SJCRH30 (cell line): ENCODE data around the gene ABCA3. TPM values are rescaled to one million over a fixed set of nuclear protein-coding genes. Genes with fewer than 3 reads are reported as not detected.

ENCODE experiments used
- DNase-seq, 2 experiments: peaks; one replicate each; pipeline ENCODE4 v3.0.0-alpha.2; 2015 to 2020
- H3K27ac ChIP-seq: fragments of 250-450 bp; sonication (Bioruptor Pico); 2 replicates; pipeline ENCODE4 v1.5.1; 2020; ENCODE audit warnings: mild to moderate bottlenecking, moderate library complexity
- H3K27me3 ChIP-seq: fragments of 250-450 bp; sonication (Bioruptor Pico); 2 replicates; pipeline ENCODE4 v1.5.1; 2020; ENCODE audit warnings: mild to moderate bottlenecking, moderate library complexity
- H3K36me3 ChIP-seq: fragments of 250-450 bp; sonication (Bioruptor Pico); 2 replicates; pipeline ENCODE4 v1.5.1; 2020; ENCODE audit warnings: mild to moderate bottlenecking, moderate library complexity
- H3K4me1 ChIP-seq: fragments of 250-450 bp; sonication (Bioruptor Pico); 2 replicates; pipeline ENCODE4 v1.5.1; 2020; ENCODE audit warnings: mild to moderate bottlenecking, moderate library complexity
- H3K4me3 ChIP-seq: fragments of 250-450 bp; sonication (Bioruptor Pico); 2 replicates; pipeline ENCODE4 v1.5.1; 2020; ENCODE audit warnings: mild to moderate bottlenecking, moderate library complexity
- H3K9me3 ChIP-seq: fragments of 250-450 bp; sonication (Bioruptor Pico); replicated peaks from 2 replicates; pipeline ENCODE4 v1.5.1; 2020; ENCODE audit warnings: mild to moderate bottlenecking, moderate library complexity
- total RNA-seq: library from RNA; depleted of rRNA; stranded (reverse); fragments of >200 nt; shearing (Covaris generic); gene quantifications from 2 replicates; pipeline ENCODE4 v1.2.3, GENCODE V29; 2014

Gene ABCA3
- total RNA-seq, 1 experiment from 2014 or later: 0.10 TPM

DNA sequence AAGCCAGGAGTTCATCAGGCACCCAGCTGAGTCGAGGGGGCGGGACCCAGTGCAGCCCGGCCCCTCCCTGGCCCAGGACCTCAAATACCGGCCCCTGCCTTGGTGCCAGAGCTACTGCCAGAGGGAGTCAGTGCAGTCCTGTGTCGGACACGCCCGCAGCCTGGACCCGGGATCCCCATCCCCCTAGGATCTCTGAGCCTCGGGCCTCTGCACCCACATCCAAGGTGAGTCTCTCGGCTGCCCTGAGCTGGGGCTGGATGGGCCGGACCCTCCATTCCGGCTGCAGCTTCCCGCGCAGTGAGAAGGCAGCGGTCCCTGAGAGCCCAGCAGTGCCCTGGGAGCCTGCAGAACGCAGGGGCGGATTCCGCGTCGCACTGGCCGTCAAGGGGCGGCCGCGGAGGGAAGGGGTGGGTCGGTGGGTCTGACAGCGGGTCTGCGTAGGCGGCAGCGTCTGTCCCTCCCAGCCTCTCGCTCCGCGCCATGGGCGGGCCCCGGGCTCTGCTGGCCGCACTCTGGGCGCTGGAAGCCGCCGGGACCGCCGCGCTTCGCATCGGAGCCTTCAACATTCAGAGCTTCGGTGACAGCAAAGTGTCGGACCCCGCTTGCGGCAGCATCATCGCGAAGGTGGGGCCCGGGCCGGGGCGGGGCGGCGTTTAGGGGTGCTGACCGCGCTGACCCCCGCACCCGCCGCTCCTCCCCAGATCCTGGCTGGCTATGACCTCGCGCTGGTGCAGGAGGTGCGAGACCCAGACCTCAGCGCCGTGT, 104.0 kb downstream of the ABCA3 start, which contains the start of gene DNASE1L2:
DNASE1L2 (plus strand) TSS at position 108 of the 765 bp plus-strand sequence; CDS start at position 481, 373 bp downstream.
- Histone ChIP-seq H3K9me3 (no peaks in the 10 kb centered on the region), H3K4me1 (peaks cover 7% of the 10 kb centered on the region), H3K27ac (no peak within 1 kb of the TSS), H3K4me3 (no peak within 1 kb of the TSS), H3K27me3 (no peaks in the 10 kb centered on the region), H3K36me3 (peaks cover 13% of the 10 kb centered on the region)
- DNase-seq: no peak

DNA sequence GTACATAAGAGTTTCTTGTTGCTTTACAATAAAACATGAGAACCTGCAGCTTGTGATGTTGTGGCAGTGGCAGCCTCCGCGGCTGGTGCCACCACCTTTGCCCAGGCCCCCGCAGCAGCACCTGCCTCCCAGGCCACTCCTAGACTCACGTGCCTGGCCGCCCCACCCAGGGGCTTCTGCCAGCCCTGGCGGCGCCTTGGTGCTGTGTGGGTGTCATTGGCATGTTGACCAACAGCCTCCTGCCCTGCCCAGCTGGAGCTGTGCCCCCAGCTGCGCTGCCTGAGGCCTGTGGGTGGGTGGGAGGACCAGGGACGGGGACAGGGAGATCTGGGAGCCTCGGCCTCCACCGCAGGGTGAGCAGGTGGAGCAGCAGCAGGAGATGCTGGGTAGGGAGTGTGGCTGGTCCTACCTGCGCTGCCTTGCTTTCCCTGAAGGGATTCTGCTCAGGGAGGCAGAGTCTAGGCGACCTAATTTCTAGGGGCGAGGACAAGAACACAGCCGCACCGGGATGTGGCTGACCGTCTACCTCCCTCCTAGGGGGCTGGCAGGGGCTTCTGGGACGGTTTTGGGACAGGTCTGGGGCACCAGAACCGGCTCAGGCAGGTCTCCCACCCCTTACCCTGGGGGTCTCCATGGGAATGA, 104.7 kb downstream of the ABCA3 start:
- no peak overlapping the region for H3K27ac ChIP-seq
- no peaks in the 10 kb centered on the region for H3K9me3 ChIP-seq
- no peak for DNase-seq
- H3K36me3 ChIP-seq: peaks cover 13% of the 10 kb centered on the region
- no peak overlapping the region for H3K4me3 ChIP-seq
- no peaks in the 10 kb centered on the region for H3K27me3 ChIP-seq
- peaks cover 12% of the 10 kb centered on the region for H3K4me1 ChIP-seq

- Histone ChIP-seq H3K4me3 (no peak overlapping the region), H3K36me3 (peaks cover 13% of the 10 kb centered on the region), H3K4me1 (peaks cover 18% of the 10 kb centered on the region), H3K27me3 (no peaks in the 10 kb centered on the region), H3K27ac (no peak overlapping the region), H3K9me3 (no peaks in the 10 kb centered on the region)
- DNase-seq: no peak
Observed at GRCh38 chr16:2235234-2235651, 105.3 kb downstream of the ABCA3 start.

- peaks cover 22% of the 10 kb centered on the region for H3K4me1 ChIP-seq
- peaks cover 13% of the 10 kb centered on the region for H3K36me3 ChIP-seq
- H3K4me3 ChIP-seq: no peak overlapping the region
- no peaks in the 10 kb centered on the region for H3K27me3 ChIP-seq
- H3K27ac ChIP-seq: no peak overlapping the region
- DNase-seq: no peak
- no peaks in the 10 kb centered on the region for H3K9me3 ChIP-seq
Observed at GRCh38 chr16:2234813-2235170, 105.7 kb downstream of the ABCA3 start.

DNA sequence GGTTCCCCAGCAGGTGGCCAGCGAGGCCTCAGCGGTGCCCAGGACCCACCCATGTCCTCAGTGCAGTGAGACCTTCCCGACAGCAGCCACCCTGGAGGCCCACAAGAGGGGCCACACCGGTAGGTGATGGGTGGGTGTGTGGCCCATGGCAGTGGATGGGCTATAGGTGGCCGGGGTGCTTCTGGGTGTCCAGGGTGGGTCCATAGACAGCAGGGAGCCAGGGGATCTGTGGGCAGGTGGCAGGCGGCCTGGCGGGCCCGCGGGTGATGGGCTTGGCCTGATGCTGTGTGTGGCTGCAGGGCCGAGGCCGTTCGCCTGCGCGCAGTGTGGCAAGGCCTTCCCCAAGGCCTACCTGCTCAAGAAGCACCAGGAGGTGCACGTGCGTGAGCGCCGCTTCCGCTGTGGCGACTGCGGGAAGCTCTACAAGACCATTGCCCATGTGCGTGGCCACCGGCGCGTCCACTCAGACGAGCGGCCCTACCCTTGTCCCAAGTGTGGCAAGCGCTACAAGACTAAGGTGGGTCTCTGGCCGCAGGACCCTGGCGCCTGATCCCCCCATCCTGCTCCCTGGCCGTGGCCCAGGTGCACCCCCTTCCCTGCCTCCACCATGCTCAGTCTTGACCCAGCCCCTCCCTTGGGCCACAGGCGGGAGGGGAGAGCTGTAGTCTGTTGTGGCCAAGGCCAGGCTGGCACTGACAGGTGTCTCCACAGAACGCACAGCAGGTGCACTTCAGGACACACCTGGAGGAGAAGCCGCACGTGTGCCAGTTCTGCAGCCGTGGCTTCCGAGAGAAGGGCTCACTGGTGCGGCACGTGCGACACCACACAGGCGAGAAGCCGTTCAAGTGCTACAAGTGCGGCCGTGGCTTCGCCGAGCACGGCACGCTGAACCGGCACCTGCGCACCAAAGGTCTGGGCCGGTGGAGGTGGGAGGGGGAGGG, 106.4 kb downstream of the ABCA3 start:
- peaks cover 13% of the 10 kb centered on the region for H3K36me3 ChIP-seq
- H3K4me3 ChIP-seq: no peak overlapping the region
- peaks cover 22% of the 10 kb centered on the region for H3K4me1 ChIP-seq
- no peaks in the 10 kb centered on the region for H3K27me3 ChIP-seq
- no peak overlapping the region for H3K27ac ChIP-seq
- H3K9me3 ChIP-seq: no peaks in the 10 kb centered on the region
- no peak for DNase-seq

- Histone ChIP-seq H3K4me3 (no peak overlapping the region), H3K36me3 (peaks cover 16% of the 10 kb centered on the region)
- DNase-seq: no peak
Observed at GRCh38 chr16:2233046-2233775, 107.3 kb downstream of the ABCA3 start.

DNA sequence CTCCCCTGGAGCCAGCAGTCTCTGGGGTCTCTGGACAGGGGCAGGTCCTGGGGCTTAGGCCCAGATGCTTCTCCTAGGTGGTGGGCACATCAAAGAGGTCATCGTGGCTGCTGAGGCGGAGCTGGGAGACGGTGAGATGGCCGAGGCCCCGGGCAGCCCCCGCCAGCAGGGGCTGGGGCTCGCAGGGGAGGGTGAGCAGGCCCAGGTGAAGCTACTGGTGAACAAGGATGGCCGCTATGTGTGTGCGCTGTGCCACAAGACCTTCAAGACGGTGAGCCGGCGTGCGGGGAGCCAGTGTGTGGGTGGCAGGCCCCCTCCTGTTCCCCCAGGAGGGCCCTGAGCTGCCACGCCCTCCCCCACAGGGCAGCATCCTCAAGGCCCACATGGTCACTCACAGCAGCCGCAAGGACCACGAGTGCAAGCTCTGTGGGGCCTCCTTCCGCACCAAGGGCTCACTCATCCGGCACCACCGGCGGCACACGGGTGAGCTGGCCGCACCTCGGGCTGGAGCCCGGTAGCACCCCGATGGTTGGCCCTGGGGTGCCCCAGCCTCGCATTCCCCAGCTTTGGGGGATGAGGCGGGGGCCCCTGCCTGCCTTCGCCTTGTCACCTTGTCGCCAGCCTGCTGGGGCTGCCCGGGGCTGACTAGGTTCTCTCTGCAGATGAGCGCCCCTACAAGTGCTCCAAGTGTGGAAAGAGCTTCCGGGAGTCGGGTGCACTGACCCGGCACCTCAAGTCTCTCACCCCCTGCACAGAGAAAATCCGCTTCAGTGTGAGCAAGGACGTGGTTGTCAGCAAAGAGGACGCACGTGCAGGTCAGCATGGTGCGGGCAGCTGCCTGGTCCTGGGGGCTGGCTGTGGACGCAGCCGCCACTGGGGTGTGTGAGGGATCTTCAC, 108.2 kb downstream of the ABCA3 start:
- Histone ChIP-seq H3K4me3 (no peak overlapping the region), H3K27ac (no peak overlapping the region), H3K9me3 (no peaks in the 10 kb centered on the region), H3K4me1 (peaks cover 22% of the 10 kb centered on the region), H3K36me3 (peaks cover 16% of the 10 kb centered on the region), H3K27me3 (no peaks in the 10 kb centered on the region)
- DNase-seq: no peak

More at GRCh38 chr16:2233046-2233775, 107.3 kb downstream of the ABCA3 start:
- Histone ChIP-seq H3K4me1 (peaks cover 22% of the 10 kb centered on the region), H3K27ac (no peak overlapping the region), H3K27me3 (no peaks in the 10 kb centered on the region), H3K9me3 (no peaks in the 10 kb centered on the region)

DNA sequence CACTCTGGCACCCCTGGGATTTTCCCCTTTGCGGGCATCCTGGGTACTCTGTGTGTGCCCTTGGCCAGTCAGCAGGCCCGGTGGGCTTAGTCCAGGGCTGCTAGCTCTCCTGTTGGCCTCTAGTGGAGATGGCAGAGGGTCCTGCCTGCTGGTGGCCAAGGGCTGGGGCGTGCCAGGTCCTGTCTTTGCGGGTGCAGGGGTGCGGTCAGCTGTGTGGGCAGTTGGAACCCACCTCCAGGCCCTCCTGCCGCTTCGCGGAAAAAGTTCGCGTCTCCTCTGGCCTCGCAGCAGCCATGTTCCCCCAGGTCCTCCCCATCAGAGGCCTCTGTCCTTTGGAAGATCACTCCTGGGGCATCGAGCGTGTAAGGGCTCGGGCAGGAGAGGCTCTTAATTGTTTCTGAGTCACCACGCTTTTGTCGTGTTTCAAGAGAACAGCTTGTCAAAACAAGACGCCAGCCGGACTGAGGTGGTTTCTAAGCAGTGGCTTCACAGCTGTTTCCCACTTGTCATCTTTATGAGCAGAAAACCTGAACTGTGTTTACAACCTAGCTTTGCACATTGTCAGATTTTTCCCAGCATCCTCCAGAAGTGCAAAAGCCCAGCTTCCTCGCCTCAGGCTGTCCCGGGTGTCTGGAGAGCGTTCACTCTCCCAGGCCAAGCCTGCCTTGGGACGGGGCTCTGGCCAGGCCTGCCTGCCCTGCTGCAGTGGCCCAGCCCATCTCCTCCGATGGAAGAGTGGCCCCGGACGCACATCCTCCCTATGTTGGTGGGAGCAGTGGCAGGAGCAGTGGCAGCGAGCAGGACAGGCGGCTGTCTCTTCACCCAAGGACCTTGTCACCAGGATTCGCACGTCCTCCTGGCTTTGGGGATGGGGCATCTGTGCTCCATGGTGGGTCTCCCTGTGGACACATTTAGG, 109.3 kb downstream of the ABCA3 start:
- Histone ChIP-seq H3K36me3 (peaks cover 14% of the 10 kb centered on the region), H3K27me3 (no peaks in the 10 kb centered on the region), H3K27ac (peak overlapping the region; percentile 61), H3K4me1 (peaks cover 22% of the 10 kb centered on the region), H3K9me3 (no peaks in the 10 kb centered on the region), H3K4me3 (no peak overlapping the region)
- peak; percentile 92 to 95 for DNase-seq

- Histone ChIP-seq H3K27ac (peak overlapping the region; percentile 61), H3K27me3 (no peaks in the 10 kb centered on the region), H3K4me1 (peaks cover 22% of the 10 kb centered on the region), H3K36me3 (peaks cover 13% of the 10 kb centered on the region), H3K9me3 (no peaks in the 10 kb centered on the region), H3K4me3 (no peak overlapping the region)
- no peak for DNase-seq
Observed at GRCh38 chr16:2230376-2230775, 110.2 kb downstream of the ABCA3 start.

GRCh38 chr16:2229632-2230250, 110.8 kb downstream of the ABCA3 start:
- Histone ChIP-seq H3K9me3 (no peaks in the 10 kb centered on the region), H3K36me3 (peaks cover 10% of the 10 kb centered on the region), H3K4me3 (no peak overlapping the region), H3K4me1 (peaks cover 22% of the 10 kb centered on the region), H3K27me3 (no peaks in the 10 kb centered on the region), H3K27ac (no peak overlapping the region)
- no peak for DNase-seq

DNA sequence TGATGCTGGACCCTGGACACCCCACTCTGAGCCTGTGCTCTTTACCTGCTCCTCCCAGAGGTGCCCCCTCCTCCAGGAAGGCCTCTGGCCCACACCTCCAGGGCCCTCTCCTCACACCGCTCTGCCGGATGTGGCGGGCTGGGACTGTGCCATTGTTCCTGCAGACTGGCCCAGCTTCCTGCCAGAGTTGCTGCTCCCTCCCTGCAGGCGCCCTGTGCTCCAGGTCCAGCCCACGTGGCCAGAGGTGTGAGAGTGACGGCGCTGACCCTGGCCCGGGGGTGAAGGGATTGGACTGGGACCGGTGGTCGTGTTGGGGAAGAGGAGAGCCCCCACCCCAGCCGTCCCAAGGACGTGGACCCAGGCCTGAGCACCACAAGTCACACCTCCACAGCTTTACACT, 111.4 kb downstream of the ABCA3 start:
- peaks cover 10% of the 10 kb centered on the region for H3K36me3 ChIP-seq
- H3K9me3 ChIP-seq: no peaks in the 10 kb centered on the region
- no peak overlapping the region for H3K4me3 ChIP-seq
- no peak for DNase-seq
- H3K4me1 ChIP-seq: peaks cover 22% of the 10 kb centered on the region
- H3K27me3 ChIP-seq: no peaks in the 10 kb centered on the region
- H3K27ac ChIP-seq: no peak overlapping the region

GRCh38 chr16:2228161-2228824, 112.2 kb downstream of the ABCA3 start:
- Histone ChIP-seq H3K27me3 (no peaks in the 10 kb centered on the region), H3K36me3 (peaks cover 7% of the 10 kb centered on the region), H3K4me3 (no peak overlapping the region), H3K27ac (no peak overlapping the region), H3K9me3 (no peaks in the 10 kb centered on the region), H3K4me1 (peaks cover 22% of the 10 kb centered on the region)
- DNase-seq: no peak
